Hepatic stellate cell (primary cell): ENCODE results near the gene MYH3.

ENCODE experiments used
- DNase-seq: peaks from one replicate; pipeline ENCODE4 v3.0.0; 2011; ENCODE audit warnings: low spot score

MYH3 gene

GRCh38 chr17:10648956-10649355 is 8.2 kb downstream of the MYH3 start:
- peak; percentile 20 for DNase-seq

- no peak for DNase-seq
Observed at GRCh38 chr17:10648381-10648780, 8.7 kb downstream of the MYH3 start.

GRCh38 chr17:10646392-10646990 is 10.6 kb downstream of the MYH3 start:
- peak; percentile 59 for DNase-seq

GRCh38 chr17:10640475-10640874 is 16.6 kb downstream of the MYH3 start:
- DNase-seq = no peak

GRCh38 chr17:10638151-10638550 is 19.0 kb downstream of the MYH3 start:
- DNase-seq = no peak

GRCh38 chr17:10635290-10635689 is 21.8 kb downstream of the MYH3 start:
- DNase-seq = no peak

GRCh38 chr17:10633738-10634379 is 23.2 kb downstream of the MYH3 start:
- no peak for DNase-seq

GRCh38 chr17:10631701-10632100 is 25.4 kb downstream of the MYH3 start:
- DNase-seq = no peak

GRCh38 chr17:10631048-10631700 is 25.9 kb downstream of the MYH3 start:
- peak; percentile 62 for DNase-seq

GRCh38 chr17:10629706-10630105 is 27.4 kb downstream of the MYH3 start:
- DNase-seq = no peak

- DNase-seq = no peak
Observed at GRCh38 chr17:10628756-10629155, 28.4 kb downstream of the MYH3 start.

GRCh38 chr17:10626390-10626789 is 30.7 kb downstream of the MYH3 start:
- no peak for DNase-seq

GRCh38 chr17:10624969-10625368 is 32.1 kb downstream of the MYH3 start:
- no peak for DNase-seq

- DNase-seq = no peak
Observed at GRCh38 chr17:10623737-10624338, 33.3 kb downstream of the MYH3 start.

- no peak for DNase-seq
Observed at GRCh38 chr17:10622617-10623485, 34.3 kb downstream of the MYH3 start.

- DNase-seq = no peak
Observed at GRCh38 chr17:10621397-10621796, 35.7 kb downstream of the MYH3 start.

- no peak for DNase-seq
Observed at GRCh38 chr17:10620823-10621222, 36.3 kb downstream of the MYH3 start.

- DNase-seq = peak; percentile 74
Observed at GRCh38 chr17:10618202-10618635, 38.9 kb downstream of the MYH3 start.

GRCh38 chr17:10617120-10617505 is 40.0 kb downstream of the MYH3 start:
- no peak for DNase-seq

GRCh38 chr17:10616502-10617119 is 40.5 kb downstream of the MYH3 start:
- DNase-seq = peak; percentile 84

GRCh38 chr17:10614536-10615155 is 42.5 kb downstream of the MYH3 start:
- peak; percentile 56 for DNase-seq
